Aorta (tissue), 5 donors: Measurements from ENCODE around the gene DYNC1I1. TPM values are rescaled to one million over a fixed set of nuclear protein-coding genes. Genes with fewer than 3 reads are reported as not detected.

Experiments used
- ATAC-seq: fragments of 200-7000 bp; cut with Tn5 transposase; one replicate; pipeline ENCODE4 v1.9.1; 2022; ENCODE audit warnings: moderate library complexity; ENCODE audit not compliant: low FRiP score
- DNase-seq, 2 donors: peaks; one replicate each; pipeline ENCODE4 v3.0.0-alpha.2; 2020
- H3K27ac ChIP-seq, 2 donors: one replicate each; pipeline ENCODE4 v1.5.1; 2013; ENCODE audit warnings: low read length in 2 of 2, mild to moderate bottlenecking in 2 of 2, moderate library complexity in 2 of 2, control low read depth in 1 of 2, inconsistent platforms in 1 of 2, low read depth in 1 of 2
- H3K27me3 ChIP-seq, 2 donors: one replicate each; pipeline ENCODE4 v1.6.1; 2013; ENCODE audit warnings: control low read depth in 1 of 2, low read length in 1 of 2, mild to moderate bottlenecking in 1 of 2, moderate library complexity in 1 of 2; ENCODE audit not compliant: insufficient read depth in 2 of 2, control insufficient read depth in 1 of 2
- H3K36me3 ChIP-seq, 2 donors: one replicate each; pipeline ENCODE4 v1.6.1; 2013; ENCODE audit warnings: control low read depth in 1 of 2, low read length in 1 of 2, mild to moderate bottlenecking in 1 of 2; ENCODE audit not compliant: insufficient read depth in 2 of 2, control insufficient read depth in 1 of 2
- H3K4me1 ChIP-seq, 2 donors: one replicate each; pipeline ENCODE4 v1.6.1; 2013; ENCODE audit warnings: low read length in 2 of 2, control low read depth in 1 of 2, mild to moderate bottlenecking in 1 of 2, moderate library complexity in 1 of 2; ENCODE audit not compliant: insufficient read depth in 2 of 2, control insufficient read depth in 1 of 2
- H3K4me3 ChIP-seq, 2 donors: one replicate each; pipeline ENCODE4 v1.5.1; 2013; ENCODE audit warnings: low read length in 2 of 2, control low read depth in 1 of 2, mild to moderate bottlenecking in 1 of 2
- H3K9me3 ChIP-seq: one replicate; pipeline ENCODE4 v1.6.1; 2013; ENCODE audit warnings: mild to moderate bottlenecking, low read length; ENCODE audit not compliant: control insufficient read depth
- WGBS, 2 donors: extraction: QIAGEN DNeasy Blood & Tissue Kit; methylation state at CpG; one replicate each; pipeline ENCODE4 v1.1.7; 2013; 5-methylcytosine and 5-hydroxymethylcytosine counted together
- intact Hi-C, 2 donors: fragments of 100-400 bp; cut with DNase I; formaldehyde crosslinking; loops; one replicate each; pipeline versions ENCODE4 v1.14.2 to v1.15.0; 2022
- polyA plus RNA-seq, 2 donors: library from polyadenylated mRNA; stranded (reverse); fragments of 200-250 nt; gene quantifications; one replicate each; pipeline ENCODE4 v1.2.3, GENCODE V29; 2013
- total RNA-seq, 2 donors: library from RNA; stranded (reverse); fragmentation: NEBNext Ultra II Directional; extraction: Animal tissue kit (Norgen Biotek cat#: 25700); gene quantifications; one replicate each; pipeline ENCODE4 v1.2.1, GENCODE V29; 2021
- donor health status: healthy with polysubstance abuse.
- donor health status: Bipolar disorder and iron deficiency.
- donor health status: DM: no; HTN: no; CAD: no.
- donor health status: DM: no; HTN: no; CAD: no.
- donor health status: DM: yes; HTN: yes; CAD: no.

DYNC1I1 gene
- total and polyA plus RNA-seq, 4 donors: 7.4 to 13.3 (median 11.3) TPM

- no peak overlapping the region for H3K27ac ChIP-seq
- WGBS, 2 donors: 85 to 86% methylated on average over 6 of the region's 6 CpGs
- no peaks in the 10 kb centered on the region for H3K9me3 ChIP-seq
- H3K27me3 ChIP-seq: no peaks in the 10 kb centered on the region
- peaks cover under 1 to 2% of the 10 kb centered on the region in 2 donors for H3K36me3 ChIP-seq
- H3K4me1 ChIP-seq: peaks cover 0 to 5% of the 10 kb centered on the region in 2 donors
- H3K4me3 ChIP-seq: no peak overlapping the region
- DNase-seq (no peak), ATAC-seq (no peak)
- intact Hi-C loops: no loop called here
These were observed 199.4 kb downstream of the DYNC1I1 start for GRCh38 chr7:95971716-95972115.

- ATAC-seq (peak; percentile 40), DNase-seq (no peak)
- WGBS, 2 donors: 14% methylated on average over 7 of the region's 7 CpGs
- intact Hi-C loops: no loop called here
- Histone ChIP-seq H3K4me3 (no peak overlapping the region), H3K36me3 (peaks cover 2 to 4% of the 10 kb centered on the region in 2 donors), H3K4me1 (peaks cover 0 to 5% of the 10 kb centered on the region in 2 donors), H3K27ac (no peak overlapping the region), H3K9me3 (no peaks in the 10 kb centered on the region), H3K27me3 (no peaks in the 10 kb centered on the region)
These were observed 200.2 kb downstream of the DYNC1I1 start for GRCh38 chr7:95972523-95972922.

- 40 to 70% methylated on average over 1 of the region's 1 CpG for WGBS, 2 donors
- ATAC-seq: no peak
- no peak overlapping the region for H3K27ac ChIP-seq
- peaks cover 0 to 4% of the 10 kb centered on the region in 2 donors for H3K36me3 ChIP-seq
- H3K27me3 ChIP-seq: no peaks in the 10 kb centered on the region
- no peak overlapping the region for H3K4me3 ChIP-seq
- intact Hi-C loops: no loop called here
- no peaks in the 10 kb centered on the region for H3K9me3 ChIP-seq
- peaks cover 0 to 5% of the 10 kb centered on the region in 2 donors for H3K4me1 ChIP-seq
- no peak for DNase-seq
These were observed 201.8 kb downstream of the DYNC1I1 start for GRCh38 chr7:95974108-95974507.

- 63 to 71% methylated on average over 4 of the region's 4 CpGs for WGBS, 2 donors
- Histone ChIP-seq H3K27ac (no peak overlapping the region), H3K9me3 (no peaks in the 10 kb centered on the region), H3K4me1 (peaks cover 0 to 2% of the 10 kb centered on the region in 2 donors), H3K36me3 (peaks cover 0 to 4% of the 10 kb centered on the region in 2 donors), H3K27me3 (no peaks in the 10 kb centered on the region), H3K4me3 (no peak overlapping the region)
- intact Hi-C loops: no loop called here
- DNase-seq: no peak
- ATAC-seq: no peak
These were observed 204.2 kb downstream of the DYNC1I1 start for GRCh38 chr7:95976369-95977060.

GRCh38 chr7:95977994-95978393 is 205.6 kb downstream of the DYNC1I1 start:
- Histone ChIP-seq H3K27me3 (no peaks in the 10 kb centered on the region), H3K4me1 (peaks cover 0 to 2% of the 10 kb centered on the region in 2 donors)

GRCh38 chr7:95980167-95980566 is 207.8 kb downstream of the DYNC1I1 start:
- Histone ChIP-seq H3K4me3 (no peak overlapping the region), H3K36me3 (peaks cover 0 to 4% of the 10 kb centered on the region in 2 donors), H3K4me1 (peaks cover 0 to 1% of the 10 kb centered on the region in 2 donors), H3K27ac (no peak overlapping the region), H3K9me3 (no peaks in the 10 kb centered on the region), H3K27me3 (no peaks in the 10 kb centered on the region)
- ATAC-seq (no peak), DNase-seq (no peak)
- intact Hi-C loops: no loop called here
- WGBS, 2 donors: 20% methylated on average over 5 of the region's 5 CpGs

More at GRCh38 chr7:95977994-95978393, 205.6 kb downstream of the DYNC1I1 start:
- peaks cover 0 to 4% of the 10 kb centered on the region in 2 donors for H3K36me3 ChIP-seq
- H3K27ac ChIP-seq: no peak overlapping the region
- ATAC-seq (no peak), DNase-seq (no peak)
- H3K9me3 ChIP-seq: no peaks in the 10 kb centered on the region
- WGBS, 2 donors: 76 to 91% methylated on average over 1 of the region's 1 CpG
- no peak overlapping the region for H3K4me3 ChIP-seq
- intact Hi-C loops: no loop called here

- WGBS, 2 donors: 37% methylated on average over 1 of the region's 1 CpG
- no peak overlapping the region for H3K4me3 ChIP-seq
These were observed 208.4 kb downstream of the DYNC1I1 start for GRCh38 chr7:95980706-95981105.

GRCh38 chr7:95986178-95986764 is 213.9 kb downstream of the DYNC1I1 start:
- ATAC-seq (no peak), DNase-seq (no peak)
- H3K4me1 ChIP-seq: no peaks in the 10 kb centered on the region
- H3K36me3 ChIP-seq: peaks cover 0 to 3% of the 10 kb centered on the region in 2 donors
- WGBS, 2 donors: 54 to 56% methylated on average over 6 of the region's 6 CpGs
- no peak overlapping the region for H3K27ac ChIP-seq
- H3K4me3 ChIP-seq: no peak overlapping the region
- no peaks in the 10 kb centered on the region for H3K27me3 ChIP-seq
- no peaks in the 10 kb centered on the region for H3K9me3 ChIP-seq
- intact Hi-C loops: no loop called here

More at GRCh38 chr7:95980706-95981105, 208.4 kb downstream of the DYNC1I1 start:
- Histone ChIP-seq H3K4me1 (no peaks in the 10 kb centered on the region), H3K9me3 (no peaks in the 10 kb centered on the region), H3K36me3 (peaks cover 0 to 4% of the 10 kb centered on the region in 2 donors), H3K27me3 (no peaks in the 10 kb centered on the region), H3K27ac (no peak overlapping the region)
- intact Hi-C loops: no loop called here
- DNase-seq: no peak
- no peak for ATAC-seq

- peak; percentile 29 for ATAC-seq
- no peaks in the 10 kb centered on the region for H3K27me3 ChIP-seq
- H3K27ac ChIP-seq: no peak overlapping the region
- H3K36me3 ChIP-seq: peaks cover 0 to 3% of the 10 kb centered on the region in 2 donors
- intact Hi-C loops: no loop called here
- DNase-seq: no peak
- no peaks in the 10 kb centered on the region for H3K9me3 ChIP-seq
- WGBS, 2 donors: 42 to 43% methylated on average over 5 of the region's 5 CpGs
- H3K4me3 ChIP-seq: no peak overlapping the region
- H3K4me1 ChIP-seq: no peaks in the 10 kb centered on the region
These were observed 216.9 kb downstream of the DYNC1I1 start for GRCh38 chr7:95989301-95989700.
